Urothelium cell line (cell line): ENCODE measurements around the gene F5.
A peak's percentile ranks its signal among the peaks of the same experiment; 100 is the strongest.
"Not testable (repeated sequence)": the region's sequence is repeated elsewhere in the genome, so short reads cannot be mapped to it uniquely, and the experiment has no call there.

ENCODE experiments used
- DNase-seq: peaks from one replicate; pipeline ENCODE4 v3.0.0; 2011; ENCODE audit warnings: low spot score, mixed read lengths
- FAIRE-seq: peaks from 2 replicates; lab custom pipeline; 2011; peaks lifted over from hg19 to GRCh38; lab: Jason Lieb, UNC

F5 gene

DNA sequence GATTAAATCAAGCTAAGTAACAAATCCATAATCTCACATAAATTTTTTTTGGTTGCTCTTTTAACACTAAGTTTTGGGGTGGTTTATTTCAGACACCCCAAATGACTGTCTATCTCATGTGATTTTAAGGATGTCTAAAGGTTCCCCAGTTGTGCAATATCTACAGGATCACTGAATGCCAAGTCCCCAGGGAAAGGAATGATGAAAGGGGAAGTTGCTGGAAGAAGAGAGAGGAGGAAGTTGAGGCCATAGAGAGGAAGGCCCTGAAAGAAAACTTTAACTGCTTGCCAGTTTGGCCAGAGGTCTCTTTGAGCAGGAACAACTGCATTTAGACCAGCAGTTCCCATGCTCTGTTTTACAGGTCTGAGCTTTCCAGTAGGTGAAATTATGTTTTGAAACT lies 73.1 kb downstream of the F5 start:
- FAIRE-seq, result no peak
- DNase-seq, result no peak

- no peak for FAIRE-seq
- peak; percentile 24 for DNase-seq
Observed at GRCh38 chr1:169511316-169512005, 74.8 kb downstream of the F5 start.

GRCh38 chr1:169510060-169510459 lies 76.2 kb downstream of the F5 start:
- DNase-seq, result no peak
- FAIRE-seq, result no peak

GRCh38 chr1:169509354-169509753 lies 76.9 kb downstream of the F5 start:
- DNase-seq (no peak), FAIRE-seq (no peak)

DNA sequence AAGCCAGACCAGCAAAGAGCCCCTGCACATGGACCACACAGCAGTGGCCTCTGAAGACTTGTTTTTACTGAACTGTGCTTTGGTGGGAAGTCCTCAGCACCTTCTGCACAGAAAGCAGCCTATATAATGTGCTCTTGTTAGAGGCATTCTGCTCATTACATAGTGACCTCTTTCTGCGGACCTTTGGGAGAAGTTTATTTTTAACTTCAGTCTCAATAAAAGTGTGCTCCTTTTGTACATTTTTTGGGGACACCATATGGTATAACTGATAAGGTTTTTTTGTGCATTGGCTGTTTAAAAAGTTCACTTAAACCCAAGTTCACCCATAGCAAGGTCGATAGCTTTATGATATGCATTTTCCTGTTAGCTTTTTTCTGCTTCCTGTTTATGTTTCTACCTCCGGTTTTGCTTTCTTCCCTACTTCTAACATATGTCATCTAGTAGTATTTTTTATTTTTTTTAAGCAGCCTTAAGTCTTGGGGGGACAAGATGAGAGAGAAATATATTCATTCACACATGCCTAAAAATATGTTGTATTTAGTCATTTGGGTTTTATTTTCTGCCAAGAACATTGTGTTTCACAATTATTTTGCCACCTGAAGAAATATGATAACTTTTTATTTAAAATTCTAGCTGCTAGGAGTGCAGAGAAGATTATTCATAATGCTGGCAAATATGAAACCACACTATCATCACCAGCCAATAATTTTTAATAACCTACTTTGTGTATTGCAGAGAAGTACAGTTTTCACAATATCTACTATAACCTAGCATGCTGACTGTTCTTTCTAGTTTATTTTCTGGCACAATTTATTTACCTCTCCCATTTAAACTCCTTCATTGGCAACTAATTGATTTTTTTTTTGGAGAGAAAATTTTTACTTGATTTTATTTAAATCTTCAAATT lies 77.6 kb downstream of the F5 start:
- DNase-seq, result no peak
- no peak for FAIRE-seq

DNA sequence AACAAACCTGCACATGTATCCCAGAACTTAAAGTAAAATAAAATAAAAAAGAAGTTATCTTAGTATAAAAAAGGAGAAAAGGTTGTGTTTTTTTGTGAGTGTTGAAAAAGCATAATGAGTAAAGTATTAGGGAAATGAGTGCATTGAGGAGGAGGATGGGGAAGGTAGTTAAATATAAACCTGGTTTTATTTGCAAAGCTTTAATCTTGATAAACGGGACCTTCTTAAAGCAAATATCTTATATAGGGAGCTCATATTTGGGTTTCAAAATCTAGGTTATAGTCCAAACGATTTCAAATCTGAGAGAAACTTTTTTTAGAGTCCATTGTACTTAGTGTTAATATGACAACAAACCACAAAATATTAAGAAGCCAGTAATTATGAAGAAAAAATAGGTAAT lies 78.9 kb downstream of the F5 start:
- DNase-seq, result no peak
- no peak for FAIRE-seq

- not testable (repeated sequence) for DNase-seq, FAIRE-seq
Observed at GRCh38 chr1:169503601-169504000, 82.7 kb downstream of the F5 start.

DNA sequence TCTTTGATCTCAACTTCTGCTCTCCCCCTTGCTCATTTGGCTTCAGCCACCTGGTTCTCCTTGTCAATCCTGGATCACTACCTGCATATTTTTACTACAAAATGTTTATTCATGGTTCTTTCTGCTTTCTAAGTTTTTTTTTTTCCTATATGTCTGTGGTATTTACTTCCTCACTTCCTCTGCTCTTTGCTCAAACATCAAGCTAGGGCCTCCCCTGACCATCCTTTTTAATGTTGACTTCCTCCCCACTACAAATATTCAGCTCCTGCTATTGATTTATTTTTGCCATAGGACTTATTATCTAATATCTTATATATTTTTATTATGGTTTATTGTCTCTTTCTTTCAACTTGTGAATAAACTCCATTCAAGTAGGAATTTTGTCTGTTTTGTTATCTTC lies 86.5 kb downstream of the F5 start:
- FAIRE-seq (no peak), DNase-seq (no peak)

DNA sequence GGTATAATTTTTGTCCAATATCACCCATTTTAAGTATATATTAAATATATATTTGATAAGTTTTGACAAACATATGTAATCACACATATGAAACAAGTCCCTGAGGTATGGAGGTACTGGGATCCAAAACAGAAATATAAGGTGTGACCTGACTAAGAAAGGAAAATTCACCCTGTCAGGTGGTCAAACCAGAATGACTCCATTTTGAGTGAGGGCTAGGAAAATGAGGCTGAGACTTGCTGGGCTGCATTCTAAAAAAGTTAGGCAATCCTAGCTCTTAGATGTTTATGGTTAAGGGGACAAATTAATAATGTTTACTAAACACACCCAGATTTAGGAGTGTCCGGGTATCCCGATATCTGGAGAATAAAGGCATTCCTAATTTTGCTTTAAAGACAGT lies 89.0 kb downstream of the F5 start:
- DNase-seq, result no peak

DNA sequence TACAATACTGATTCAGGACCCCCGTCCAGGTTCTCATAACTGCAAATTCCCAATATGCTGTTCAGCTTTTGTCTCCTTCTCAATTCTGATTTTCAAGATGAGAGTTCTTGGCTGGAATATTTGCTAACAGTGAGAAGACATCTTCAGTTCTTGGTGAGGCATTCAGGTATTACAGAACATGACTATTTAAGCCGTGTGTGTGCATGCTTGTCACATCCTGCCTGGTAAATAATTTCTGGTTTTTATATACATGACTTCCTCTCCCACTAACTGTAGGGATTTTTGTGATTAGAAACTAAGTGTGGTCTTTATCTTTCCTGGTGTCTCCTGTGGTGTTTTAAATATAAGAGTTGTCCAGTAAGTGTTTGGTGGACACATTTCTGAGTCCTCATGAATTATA lies 90.4 kb downstream of the F5 start:
- DNase-seq (no peak), FAIRE-seq (no peak)

More for the DNA sequence above, 89.0 kb downstream of the F5 start:
- FAIRE-seq, result no peak

- FAIRE-seq (no peak), DNase-seq (no peak)
Observed at GRCh38 chr1:169495046-169495775, 91.1 kb downstream of the F5 start.

GRCh38 chr1:169494343-169494742 lies 91.9 kb downstream of the F5 start:
- no peak for DNase-seq
- FAIRE-seq, result no peak

DNA sequence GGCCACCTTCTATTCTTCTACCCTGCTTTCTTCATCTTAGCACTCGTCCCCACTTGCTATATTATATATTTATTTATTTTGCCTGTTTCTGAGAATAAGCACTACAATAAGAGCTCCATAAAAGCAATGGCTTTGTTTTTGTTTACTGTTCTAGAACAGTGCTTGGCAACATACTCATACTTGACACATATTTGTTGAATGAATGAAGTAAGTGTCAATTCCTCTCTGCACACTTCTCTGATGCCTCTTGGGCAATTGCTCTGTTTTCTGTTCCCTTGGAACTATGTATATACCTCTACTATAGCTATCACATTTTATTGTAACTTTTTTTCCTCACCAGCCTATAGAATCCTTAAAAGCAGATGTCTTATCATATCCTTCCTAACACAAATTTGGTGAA lies 93.0 kb downstream of the F5 start:
- DNase-seq (no peak), FAIRE-seq (no peak)

DNA sequence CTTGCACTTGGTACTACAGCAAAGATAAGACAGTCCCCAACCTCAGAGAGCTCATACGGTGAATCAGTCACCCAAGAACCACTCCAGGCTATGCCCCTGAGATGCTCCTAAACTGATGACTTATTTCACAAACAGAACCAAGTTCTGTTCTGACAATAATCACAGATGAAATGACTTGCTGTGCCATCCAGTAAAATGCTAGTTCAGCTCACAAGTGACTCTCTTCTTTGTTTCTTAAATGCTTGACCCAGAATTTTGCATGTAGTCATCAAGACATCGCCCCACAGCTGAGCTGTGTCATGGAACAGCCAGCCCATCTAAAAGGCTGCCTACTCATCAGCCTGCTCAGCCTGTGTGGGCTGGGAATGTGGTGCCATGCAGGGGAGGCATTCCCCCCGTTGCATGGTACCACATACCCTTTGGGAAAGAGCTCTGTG lies 94.4 kb downstream of the F5 start:
- FAIRE-seq (no peak), DNase-seq (no peak)

- no peak for FAIRE-seq
- DNase-seq, result no peak
Observed at GRCh38 chr1:169488157-169488556, 98.1 kb downstream of the F5 start.

GRCh38 chr1:169487561-169487960 lies 98.7 kb downstream of the F5 start:
- DNase-seq, result no peak
- FAIRE-seq, result no peak

- FAIRE-seq, result no peak
Observed at GRCh38 chr1:169487133-169487532, 99.1 kb downstream of the F5 start.

DNA sequence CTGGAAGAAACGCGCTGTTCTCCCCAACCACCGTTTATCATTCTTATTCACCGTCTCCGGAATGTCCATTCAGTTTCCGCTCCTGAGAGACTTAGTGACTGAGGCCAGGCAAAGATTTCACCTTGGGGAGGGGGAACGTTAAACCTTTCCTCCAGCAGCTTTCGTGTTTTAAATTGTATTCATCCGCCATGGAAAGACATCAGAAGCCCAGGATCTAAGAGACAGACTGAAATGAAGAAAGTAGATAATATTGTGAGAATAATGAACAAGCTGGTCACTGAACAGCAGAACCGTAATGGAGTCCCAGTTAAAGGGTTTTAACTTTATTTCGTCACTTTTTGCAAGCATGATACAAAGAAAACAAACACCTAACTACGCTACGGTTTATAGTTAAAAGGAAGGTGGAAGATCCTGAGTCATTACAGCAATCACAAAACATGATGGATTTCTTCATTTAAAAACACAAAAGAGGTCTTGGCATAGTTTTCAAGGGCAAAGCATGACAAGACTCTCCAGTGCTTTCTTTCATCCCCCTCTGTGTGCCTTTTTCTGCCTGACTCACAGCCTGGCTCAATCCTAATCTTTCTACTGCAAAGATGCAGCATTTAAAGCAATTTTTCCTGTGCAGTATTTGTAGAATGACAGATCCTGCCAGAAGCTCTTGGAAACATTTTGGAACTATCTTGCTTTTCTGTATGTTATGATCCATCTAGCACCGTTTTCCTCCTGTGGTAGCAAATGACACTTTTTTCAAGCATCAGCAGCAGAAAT lies 99.8 kb downstream of the F5 start:
- no peak for DNase-seq
- no peak for FAIRE-seq

More at GRCh38 chr1:169487133-169487532, 99.1 kb downstream of the F5 start:
- no peak for DNase-seq

- DNase-seq (peak; percentile 98), FAIRE-seq (no peak)
Observed at GRCh38 chr1:169485431-169486280, 100.6 kb downstream of the F5 start, which contains the start of gene SLC19A2. Gene SLC19A2 (minus strand): TSS chr1:169485944. CDS start chr1:169485766, 178 bp downstream.
